Measurements from ENCODE around the gene RPL9.

The RPL9 gene

GRCh38 chr4:39452860-39453587, 5.7 kb downstream of the RPL9 start:
- no peak for TF ChIP-seq CTCF (IDR thresholded peaks at IDR 0.05; ENCODE audit: low read depth, low read length, missing control alignments)
- in situ Hi-C loops (cut with HindIII; ENCODE audit: low sequenced_read_pairs): no loop called here
- H3K4me3 ChIP-seq (ENCODE audit: low read depth, low read length): no peak overlapping the region
- DNase-seq (ENCODE audit: low read depth): no peak

- TF ChIP-seq CTCF (IDR thresholded peaks at IDR 0.05; ENCODE audit: low read depth, low read length, missing control alignments): no peak
Observed at GRCh38 chr4:39452153-39452859, 6.4 kb downstream of the RPL9 start.

GRCh38 chr4:39451423-39452023, 7.2 kb downstream of the RPL9 start:
- no peak overlapping the region for H3K4me3 ChIP-seq (ENCODE audit: low read depth, low read length)
- DNase-seq (ENCODE audit: low read depth): no peak
- in situ Hi-C loops (cut with HindIII; ENCODE audit: low sequenced_read_pairs): no loop called here
- no peak for TF ChIP-seq CTCF (IDR thresholded peaks at IDR 0.05; ENCODE audit: low read depth, low read length, missing control alignments)

More at GRCh38 chr4:39452153-39452859, 6.4 kb downstream of the RPL9 start:
- in situ Hi-C loops (cut with HindIII; ENCODE audit: low sequenced_read_pairs): no loop called here
- H3K4me3 ChIP-seq (ENCODE audit: low read depth, low read length): no peak overlapping the region
- no peak for DNase-seq (ENCODE audit: low read depth)

GRCh38 chr4:39450618-39451017, 8.1 kb downstream of the RPL9 start:
- in situ Hi-C loops (cut with HindIII; ENCODE audit: low sequenced_read_pairs): no loop called here
- TF ChIP-seq CTCF (IDR thresholded peaks at IDR 0.05; ENCODE audit: low read depth, low read length, missing control alignments): no peak
- H3K4me3 ChIP-seq (ENCODE audit: low read depth, low read length): no peak overlapping the region
- no peak for DNase-seq (ENCODE audit: low read depth)

GRCh38 chr4:39446842-39447573, 11.7 kb downstream of the RPL9 start:
- TF ChIP-seq CTCF (IDR thresholded peaks at IDR 0.05; ENCODE audit: low read depth, low read length, missing control alignments): peak; percentile 31
- in situ Hi-C loops (cut with HindIII; ENCODE audit: low sequenced_read_pairs): no loop called here
- peak; percentile 11 for DNase-seq (ENCODE audit: low read depth)
- H3K4me3 ChIP-seq (ENCODE audit: low read depth, low read length): peak overlapping the region; percentile 33

DNA sequence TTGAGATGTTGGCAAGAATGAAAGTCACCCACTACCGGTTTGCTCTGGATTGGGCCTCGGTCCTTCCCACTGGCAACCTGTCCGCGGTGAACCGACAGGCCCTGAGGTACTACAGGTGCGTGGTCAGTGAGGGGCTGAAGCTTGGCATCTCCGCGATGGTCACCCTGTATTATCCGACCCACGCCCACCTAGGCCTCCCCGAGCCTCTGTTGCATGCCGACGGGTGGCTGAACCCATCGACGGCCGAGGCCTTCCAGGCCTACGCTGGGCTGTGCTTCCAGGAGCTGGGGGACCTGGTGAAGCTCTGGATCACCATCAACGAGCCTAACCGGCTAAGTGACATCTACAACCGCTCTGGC, 12.3 kb downstream of the RPL9 start:
- DNase-seq (ENCODE audit: low read depth): no peak
- TF ChIP-seq CTCF (IDR thresholded peaks at IDR 0.05; ENCODE audit: low read depth, low read length, missing control alignments): no peak
- in situ Hi-C loops (cut with HindIII; ENCODE audit: low sequenced_read_pairs): no loop called here
- peak overlapping the region; percentile 33 for H3K4me3 ChIP-seq (ENCODE audit: low read depth, low read length)
